ENCODE results near the gene FRAS1. TPM values are rescaled to one million over a fixed set of nuclear protein-coding genes. Genes with fewer than 3 reads are reported as not detected.

The FRAS1 gene
- total and polyA plus RNA-seq, 2 of the 8 experiments (the other 6 are each of a cell fraction or from before 2014, with no cell fraction given) = 38.5 to 109 TPM

- H3K36me3 ChIP-seq (ENCODE audit: control insufficient read depth in 2 of 4, insufficient read depth in 4 of 4, low read length in 3 of 4) = no peaks in the 10 kb centered on the region
- H2AK5ac ChIP-seq (ENCODE audit: low read depth, low read length) = no peak overlapping the region
- 90% methylated on average over 3 of the region's 3 CpGs; no CpG with 5 or more reads in 1 of the 2 experiments for WGBS, 2 experiments (ENCODE audit: extremely low coverage in 1 of 2, insufficient coverage in 1 of 2, insufficient read length in 1 of 2, insufficient replicate concordance in 2 of 2, low coverage in 1 of 2, low lambda C conversion rate in 2 of 2, missing lambda C conversion rate in 1 of 2)
- H3K56ac ChIP-seq (replicated peaks; ENCODE audit: insufficient read length, low read depth, low read length) = no peak overlapping the region
- no peak overlapping the region for H2BK15ac ChIP-seq (ENCODE audit: low read length)
- no peak overlapping the region for H2BK12ac ChIP-seq (ENCODE audit: low read depth, low read length)
- H3K14ac ChIP-seq (ENCODE audit: insufficient read length) = no peak overlapping the region
- no peak for FAIRE-seq
- H4K91ac ChIP-seq (replicated peaks; ENCODE audit: insufficient read length, low read length) = no peak overlapping the region
- H4K5ac ChIP-seq (ENCODE audit: insufficient read length, low read depth, low read length) = no peak overlapping the region
- H3K9ac ChIP-seq (replicated peaks in 1 of 4; ENCODE audit: extremely low read depth in 1 of 4, low read depth in 3 of 4, low read length in 3 of 4) = no peak overlapping the region
- no peak overlapping the region for H2BK5ac ChIP-seq (ENCODE audit: low read depth, low read length)
- no peak overlapping the region for H3K4me2 ChIP-seq (ENCODE audit: insufficient read depth in 1 of 2, low read depth in 2 of 2, low read length in 2 of 2)
- ChIA-PET CTCF (ENCODE audit: partially characterized antibody) (interaction anchor here (5.1 kb wide), 1 partner anchor 13 kb away, joined by 37 read pairs; no protein-coding TSS in a partner anchor), POLR2A (ENCODE audit: partially characterized antibody) (interaction anchor here (0.9 kb wide), 1 partner anchor 9 kb away, joined by 3 read pairs; no protein-coding TSS in a partner anchor)
- H3K27me3 ChIP-seq (replicated peaks in 1 of 4; ENCODE audit: control insufficient read depth in 3 of 4, extremely low read depth in 1 of 4, insufficient read depth in 3 of 4, low read length in 3 of 4) = no peaks in the 10 kb centered on the region
- H2AFZ ChIP-seq (ENCODE audit: low read length) = no peak overlapping the region
- no peak overlapping the region for H2BK20ac ChIP-seq (ENCODE audit: low read length)
- H3K23ac ChIP-seq (ENCODE audit: insufficient read length) = no peak overlapping the region
- no peak overlapping the region for H3K4me3 ChIP-seq (ENCODE audit: extremely low read depth in 1 of 4, insufficient read depth in 2 of 4, low read depth in 3 of 4, low read length in 4 of 4)
- H3K9me3 ChIP-seq (ENCODE audit: insufficient read depth in 2 of 2, low read depth in 1 of 2, low read length in 1 of 2) = no peaks in the 10 kb centered on the region
- H4K8ac ChIP-seq (ENCODE audit: extremely low read depth, insufficient read depth, low read length) = no peak overlapping the region
- H3K4me1 ChIP-seq (replicated peaks in 1 of 4; ENCODE audit: control insufficient read depth in 3 of 4, insufficient read depth in 4 of 4, low read length in 3 of 4) = peaks cover 0 to 4% (median 0%) of the 10 kb centered on the region in 4 experiments; a peak in 1 of 7 replicates
- no peak overlapping the region for H3K18ac ChIP-seq (ENCODE audit: extremely low read depth, low read length)
- H4K20me1 ChIP-seq (replicated peaks in 1 of 2; ENCODE audit: control insufficient read depth in 1 of 2, insufficient read depth in 2 of 2, low read length in 2 of 2) = peaks cover 0 to 4% of the 10 kb centered on the region in 2 experiments
- H3K79me2 ChIP-seq (ENCODE audit: control insufficient read depth in 1 of 2, insufficient read depth in 2 of 2, low read length in 2 of 2) = no peaks in the 10 kb centered on the region
- no peak overlapping the region for H2BK120ac ChIP-seq (replicated peaks; ENCODE audit: low read depth, low read length)
- no peak overlapping the region for H3K4ac ChIP-seq (replicated peaks; ENCODE audit: insufficient read length, low read depth, low read length)
- H3K79me1 ChIP-seq (ENCODE audit: low read depth, low read length) = no peaks in the 10 kb centered on the region
- no peaks in the 10 kb centered on the region for H3K23me2 ChIP-seq (ENCODE audit: low read depth, low read length)
- DNase-seq (ENCODE audit: low read depth in 1 of 2, low spot score in 2 of 2) = no peak
- H3K27ac ChIP-seq (ENCODE audit: low read depth, low read length) = no peak overlapping the region
- TF ChIP-seq EGR1 (IDR thresholded peaks at IDR 0.05; ENCODE audit: borderline replicate concordance, low read depth, low read length) (no peak), TEAD4 (IDR thresholded peaks at IDR 0.05; ENCODE audit: low read depth, low read length) (no peak), HDAC6 (IDR thresholded peaks at IDR 0.05; ENCODE audit: low read depth, low read length) (no peak), GABPA (IDR thresholded peaks at IDR 0.05; ENCODE audit: borderline replicate concordance, insufficient read depth, low read length) (no peak), JUND (IDR thresholded peaks at IDR 0.05; ENCODE audit: low read length) (no peak), RBBP5 (IDR thresholded peaks at IDR 0.05; ENCODE audit: borderline replicate concordance, low read depth, low read length) (no peak), GTF2F1 (IDR thresholded peaks at IDR 0.05; ENCODE audit: borderline replicate concordance, low read depth, low read length) (no peak), CTBP2 (IDR thresholded peaks at IDR 0.05; ENCODE audit: borderline replicate concordance, insufficient read depth, insufficient read length, low read length) (no peak), CBX8 (IDR thresholded peaks at IDR 0.05; ENCODE audit: borderline replicate concordance, low read depth, low read length) (no peak)
- TF ChIP-seq, protein P1, sequence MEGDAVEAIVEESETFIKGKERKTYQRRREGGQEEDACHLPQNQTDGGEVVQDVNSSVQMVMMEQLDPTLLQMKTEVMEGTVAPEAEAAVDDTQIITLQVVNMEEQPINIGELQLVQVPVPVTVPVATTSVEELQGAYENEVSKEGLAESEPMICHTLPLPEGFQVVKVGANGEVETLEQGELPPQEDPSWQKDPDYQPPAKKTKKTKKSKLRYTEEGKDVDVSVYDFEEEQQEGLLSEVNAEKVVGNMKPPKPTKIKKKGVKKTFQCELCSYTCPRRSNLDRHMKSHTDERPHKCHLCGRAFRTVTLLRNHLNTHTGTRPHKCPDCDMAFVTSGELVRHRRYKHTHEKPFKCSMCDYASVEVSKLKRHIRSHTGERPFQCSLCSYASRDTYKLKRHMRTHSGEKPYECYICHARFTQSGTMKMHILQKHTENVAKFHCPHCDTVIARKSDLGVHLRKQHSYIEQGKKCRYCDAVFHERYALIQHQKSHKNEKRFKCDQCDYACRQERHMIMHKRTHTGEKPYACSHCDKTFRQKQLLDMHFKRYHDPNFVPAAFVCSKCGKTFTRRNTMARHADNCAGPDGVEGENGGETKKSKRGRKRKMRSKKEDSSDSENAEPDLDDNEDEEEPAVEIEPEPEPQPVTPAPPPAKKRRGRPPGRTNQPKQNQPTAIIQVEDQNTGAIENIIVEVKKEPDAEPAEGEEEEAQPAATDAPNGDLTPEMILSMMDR (IDR thresholded peaks at IDR 0.05; ENCODE audit: control extremely low read depth in 1 of 3, insufficient read depth in 1 of 3, low read depth in 1 of 3, low read length in 3 of 3) = no peak
Observed at GRCh38 chr4:78578674-78579425, 521.7 kb downstream of the FRAS1 start.

Data from H1 (cell line).